DMS153 treated with DMSO at 0.1 percent for 48 hours (cell line): ENCODE data around the gene TRMT1.
"Not testable (repeated sequence)": the region's sequence is repeated elsewhere in the genome, so short reads cannot be mapped to it uniquely, and the experiment has no call there.

ENCODE experiments used
- DNase-seq: peaks from one replicate; lab custom pipeline; 2025; ENCODE audit not compliant: unreplicated experiment; lab: John Stamatoyannopoulos, UW

TRMT1 gene

GRCh38 chr19:13116282-13117175, at the start of gene TRMT1:
Gene TRMT1, minus strand, starts transcription at chr19:13116740. Its CDS starts 341 bp downstream, at chr19:13116399.
- peak; percentile 76 for DNase-seq

GRCh38 chr19:13166151-13166550, 49.6 kb upstream of the TRMT1 start:
- not testable (repeated sequence) for DNase-seq

- no peak for DNase-seq
These were observed 48.8 kb upstream of the TRMT1 start for GRCh38 chr19:13165162-13165997.

GRCh38 chr19:13164343-13165161, 48.0 kb upstream of the TRMT1 start:
- peak; percentile 58 for DNase-seq

- DNase-seq = peak; percentile 71
These were observed 47.2 kb upstream of the TRMT1 start for GRCh38 chr19:13163609-13164342.

GRCh38 chr19:13162724-13163608, 46.4 kb upstream of the TRMT1 start:
- DNase-seq = peak; percentile 93

- DNase-seq = no peak
These were observed 44.0 kb upstream of the TRMT1 start for GRCh38 chr19:13160557-13160956.

- no peak for DNase-seq
These were observed 43.2 kb upstream of the TRMT1 start for GRCh38 chr19:13159713-13160112.

- peak; percentile 68 for DNase-seq
These were observed 39.2 kb upstream of the TRMT1 start for GRCh38 chr19:13155472-13156359.

- peak; percentile 76 for DNase-seq
These were observed 38.5 kb upstream of the TRMT1 start for GRCh38 chr19:13154911-13155471.

GRCh38 chr19:13154241-13154778, 37.8 kb upstream of the TRMT1 start:
- no peak for DNase-seq

GRCh38 chr19:13153569-13154240, 37.2 kb upstream of the TRMT1 start:
- no peak for DNase-seq

- DNase-seq = peak; percentile 77
These were observed 36.5 kb upstream of the TRMT1 start for GRCh38 chr19:13152974-13153568.

GRCh38 chr19:13152356-13152973, 35.9 kb upstream of the TRMT1 start:
- no peak for DNase-seq

GRCh38 chr19:13151605-13152355, 35.2 kb upstream of the TRMT1 start:
- DNase-seq = peak; percentile 93
